Measurements from ENCODE around the gene CIZ1.
"Not testable (repeated sequence)": the region's sequence is repeated elsewhere in the genome, so short reads cannot be mapped to it uniquely, and the experiment has no call there.

Gene CIZ1

DNA sequence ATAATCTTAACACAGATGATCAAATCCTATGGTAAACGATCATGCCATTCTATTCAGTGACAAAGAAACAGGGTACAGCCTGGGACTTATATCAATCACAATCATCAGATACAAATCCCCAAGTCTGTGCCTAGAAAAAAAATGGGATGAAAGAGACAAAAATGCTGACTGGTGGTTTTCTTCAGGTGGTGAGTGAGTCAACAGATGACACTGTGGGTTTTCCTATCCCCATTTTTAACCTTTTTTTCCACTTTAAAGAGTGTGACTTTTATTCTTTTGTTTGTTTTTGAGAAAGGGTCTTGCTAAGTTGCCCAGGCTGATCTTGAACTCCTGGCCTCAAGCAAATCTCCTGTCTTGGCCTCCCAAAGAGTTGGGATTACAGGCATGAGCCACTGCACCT lies 3.2 kb downstream of the CIZ1 start:
- no peak for DNase-seq

DNA sequence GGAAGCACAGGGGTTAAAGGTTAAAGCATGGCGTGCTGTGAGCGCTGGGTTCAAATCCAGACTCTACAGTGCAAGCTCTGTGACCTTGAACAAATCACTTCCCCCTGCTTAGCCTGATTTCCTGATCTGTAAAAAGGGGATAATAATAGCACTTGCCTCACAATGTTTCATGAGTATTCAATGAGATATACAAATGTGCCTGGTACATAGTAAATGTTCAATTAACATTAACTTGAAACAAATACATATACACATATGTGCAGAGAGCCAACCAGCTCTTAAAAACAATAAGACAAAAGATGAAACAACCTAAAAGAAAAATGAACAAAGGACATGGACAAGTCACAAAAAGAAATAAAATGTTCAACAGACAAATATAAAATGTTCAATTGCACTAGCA lies 4.0 kb downstream of the CIZ1 start:
- no peak for DNase-seq

DNA sequence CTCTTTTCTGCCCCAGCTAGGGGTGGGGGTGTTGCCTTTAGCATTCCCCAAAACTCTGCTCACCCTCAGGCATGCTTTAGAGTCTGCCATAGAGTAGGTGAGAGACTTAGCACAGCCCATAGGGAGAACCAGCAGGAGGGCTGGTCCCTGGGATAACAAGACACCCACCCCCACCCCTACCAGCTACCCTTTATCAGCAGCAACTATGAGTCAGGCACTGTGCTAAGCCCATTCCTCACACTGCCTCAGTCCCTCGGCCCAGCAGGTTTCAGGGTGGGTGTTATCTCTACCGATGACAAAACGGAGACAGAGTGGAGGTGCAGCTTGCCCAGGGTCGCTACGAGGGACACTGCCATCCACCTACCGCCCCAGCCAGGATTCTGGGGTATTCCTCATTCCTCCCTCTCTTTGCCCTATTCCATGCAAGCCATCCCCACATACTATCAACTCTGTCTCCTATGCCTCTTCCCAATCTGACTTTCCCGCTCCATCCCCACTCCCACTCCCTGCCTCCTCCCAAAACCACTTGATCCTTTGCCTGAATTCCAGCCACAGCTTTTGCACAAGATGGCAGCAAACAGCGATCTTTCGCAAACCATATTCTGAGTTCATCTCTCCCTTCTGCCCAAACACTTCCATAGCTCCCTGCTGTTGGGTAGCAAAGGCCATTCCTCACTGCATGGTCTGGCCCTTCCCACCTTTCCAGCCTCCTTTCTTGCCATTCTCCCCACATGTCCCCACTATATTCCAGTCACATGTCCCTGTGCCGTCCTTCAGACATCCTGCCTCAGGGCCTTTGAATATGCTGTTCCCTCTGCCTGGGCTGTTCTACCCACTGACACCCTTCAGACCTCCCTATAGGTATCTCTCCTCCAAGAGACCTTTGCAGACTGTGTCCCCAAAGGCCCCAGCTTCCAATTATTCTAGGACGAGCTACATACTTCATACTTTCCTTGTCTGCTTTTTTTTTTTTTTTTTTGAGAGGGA lies 5.1 kb downstream of the CIZ1 start:
- DNase-seq: no peak

DNA sequence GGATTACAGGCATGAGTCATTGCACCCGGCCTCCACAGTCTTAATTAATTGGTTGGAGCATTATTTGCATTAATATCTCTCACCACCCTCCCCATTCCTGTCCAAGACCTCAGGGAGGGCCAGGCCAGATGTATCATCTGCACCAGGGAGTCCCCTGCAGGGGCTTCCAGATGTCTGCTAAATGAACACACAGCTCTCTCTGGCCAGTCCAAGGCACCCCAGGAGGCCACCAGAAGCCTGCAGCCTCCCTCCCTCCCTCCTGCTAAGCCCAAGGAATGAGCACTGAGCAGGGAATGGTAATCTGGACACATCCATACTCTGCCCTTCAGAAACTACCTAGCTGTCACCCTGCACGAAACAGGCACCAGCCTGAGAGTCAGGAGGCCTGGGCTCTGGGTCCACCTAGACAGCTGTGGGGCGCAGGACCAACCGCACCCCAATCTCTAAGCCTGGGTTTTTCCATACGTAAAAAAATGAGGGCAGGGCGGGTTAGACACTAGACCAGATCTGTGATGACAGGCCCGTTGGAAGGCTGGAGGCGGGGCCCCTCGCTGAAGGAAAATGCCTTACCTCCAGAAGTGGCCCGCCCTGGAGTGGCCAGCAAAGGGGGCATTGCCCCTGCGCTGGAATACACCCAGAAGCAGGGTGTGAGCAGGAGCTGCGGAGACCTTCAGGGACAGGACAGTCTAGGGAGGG lies 8.3 kb downstream of the CIZ1 start:
- DNase-seq: no peak

DNA sequence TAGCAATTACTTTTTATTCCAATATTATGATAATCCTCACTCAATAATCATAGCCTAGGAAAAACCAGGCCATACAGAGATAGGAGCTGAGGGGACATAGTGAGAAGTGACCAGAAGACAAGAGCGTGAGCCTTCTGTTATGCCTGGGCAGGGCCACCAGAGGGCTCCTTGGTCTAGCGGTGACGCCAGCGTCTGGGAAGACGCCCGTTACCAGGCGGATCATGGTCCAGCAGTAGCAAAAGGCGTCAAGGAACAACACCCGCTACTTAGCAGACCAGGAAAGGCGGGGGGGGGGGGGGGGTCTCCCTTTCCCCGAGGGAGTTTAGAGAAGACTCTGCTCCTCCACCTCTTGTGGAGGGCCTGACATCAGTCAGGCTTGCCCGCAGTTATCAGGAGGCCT lies 9.9 kb downstream of the CIZ1 start:
- not testable (repeated sequence) for DNase-seq

DNA sequence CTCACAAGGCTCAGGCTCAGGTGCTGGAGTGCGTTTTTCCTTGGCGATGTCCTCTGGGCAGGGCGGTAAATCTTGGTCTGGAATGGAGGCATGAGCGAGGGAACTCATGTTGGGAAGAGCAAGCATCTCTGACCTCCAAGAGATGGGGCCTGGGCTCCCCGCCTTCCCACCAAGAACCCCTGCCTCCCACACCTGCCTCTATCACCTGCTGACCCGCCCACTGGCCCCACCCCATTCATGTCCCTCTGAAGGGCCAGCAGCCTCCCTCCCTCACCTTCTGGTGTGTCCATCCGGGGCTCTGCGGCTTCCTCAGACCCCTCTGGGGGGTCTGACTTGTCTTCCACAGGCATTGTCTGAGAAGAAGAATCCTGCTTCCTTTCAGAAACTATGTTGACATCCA lies 10.9 kb downstream of the CIZ1 start:
- no peak for DNase-seq

DNA sequence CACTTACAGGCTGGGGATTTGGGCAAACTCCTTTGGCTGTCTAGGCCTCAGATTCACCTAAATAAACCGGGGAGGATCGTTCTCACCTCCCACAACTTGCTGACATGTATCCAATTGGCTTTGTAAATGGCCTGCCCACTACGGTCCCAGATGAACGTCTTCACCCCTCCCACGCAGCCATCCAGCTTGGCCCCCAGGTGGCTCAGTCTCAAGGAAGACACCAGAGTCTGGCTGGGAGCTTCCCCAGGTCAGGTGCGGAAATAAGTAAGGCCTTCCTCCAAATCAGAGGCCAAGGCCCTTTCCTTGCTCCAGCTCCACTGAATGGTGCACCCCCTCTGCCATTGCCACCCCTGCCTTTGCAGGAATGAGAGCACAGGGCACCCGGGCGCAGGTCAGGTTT lies 11.4 kb downstream of the CIZ1 start:
- DNase-seq: no peak

DNA sequence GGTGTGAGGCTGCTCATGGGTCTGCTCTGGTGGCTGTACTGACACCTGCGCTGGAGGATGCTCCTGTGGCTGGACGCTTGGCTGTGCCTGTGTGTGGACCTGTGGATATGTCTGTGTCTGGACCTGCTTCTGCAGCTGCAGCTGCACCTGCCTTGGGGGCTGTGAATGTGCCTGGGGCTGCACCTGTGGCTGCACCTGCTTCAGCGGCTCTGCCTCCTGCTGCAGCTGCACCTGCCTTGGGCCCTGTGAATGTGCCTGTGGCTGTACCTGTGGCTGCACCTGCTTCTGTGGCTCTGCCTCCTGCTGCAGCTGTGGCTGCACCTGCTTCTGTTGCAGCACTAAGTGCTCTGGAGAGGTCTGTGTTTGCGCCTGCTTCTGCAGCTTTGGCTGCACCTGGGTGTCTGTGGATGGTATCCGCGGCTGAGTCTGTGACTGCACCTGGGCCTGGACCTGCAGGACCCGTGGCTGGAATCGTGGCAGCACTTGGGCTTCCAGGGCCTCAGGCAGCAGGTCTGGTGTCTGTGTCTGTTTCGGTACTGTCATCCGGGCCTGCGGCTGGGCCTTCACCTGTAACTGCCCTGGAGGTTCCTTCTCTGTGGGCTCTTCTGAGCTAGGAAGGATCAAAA lies 12.5 kb downstream of the CIZ1 start:
- no peak for DNase-seq

DNA sequence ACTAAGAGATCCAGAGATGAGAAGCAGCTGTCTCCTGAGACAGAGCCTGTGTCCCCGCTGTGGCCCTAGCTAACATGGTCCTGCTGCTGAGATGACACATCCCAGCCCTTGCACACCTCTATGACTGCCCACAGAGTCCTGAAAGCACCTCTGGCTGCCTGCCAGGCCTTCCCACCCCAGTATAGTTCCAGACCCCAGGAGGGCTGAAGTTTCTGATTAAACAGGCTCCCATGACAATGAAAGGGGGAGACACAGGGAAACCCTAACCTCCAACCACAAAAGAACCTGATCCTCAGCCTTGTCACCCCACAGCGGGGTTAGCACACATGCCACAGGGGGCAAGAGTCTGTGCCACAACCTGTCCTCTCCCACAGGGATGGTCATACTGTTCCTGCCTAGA lies 15.6 kb downstream of the CIZ1 start:
- no peak for DNase-seq

DNA sequence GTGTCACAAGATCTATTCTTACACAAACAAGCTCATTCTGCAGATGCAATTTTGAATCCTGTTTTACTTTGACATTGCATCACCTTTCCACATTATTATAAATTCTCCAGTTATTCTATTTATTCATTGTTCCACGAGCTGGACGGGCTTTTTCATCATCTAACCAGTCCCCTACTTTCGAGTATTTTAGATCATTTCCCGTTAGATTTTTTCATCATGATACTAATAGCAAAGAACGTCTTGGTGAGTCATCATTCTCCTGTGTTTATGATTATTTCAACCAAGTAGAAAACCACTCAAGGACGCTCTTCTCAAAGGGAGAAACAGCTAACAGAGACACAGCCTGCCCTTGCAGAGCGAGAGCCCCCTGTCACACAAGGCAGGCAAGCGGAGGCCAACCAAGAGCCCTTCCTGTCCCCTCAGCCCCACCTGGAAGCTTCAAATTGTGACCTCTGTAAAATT lies 16.2 kb downstream of the CIZ1 start:
- DNase-seq: no peak

DNA sequence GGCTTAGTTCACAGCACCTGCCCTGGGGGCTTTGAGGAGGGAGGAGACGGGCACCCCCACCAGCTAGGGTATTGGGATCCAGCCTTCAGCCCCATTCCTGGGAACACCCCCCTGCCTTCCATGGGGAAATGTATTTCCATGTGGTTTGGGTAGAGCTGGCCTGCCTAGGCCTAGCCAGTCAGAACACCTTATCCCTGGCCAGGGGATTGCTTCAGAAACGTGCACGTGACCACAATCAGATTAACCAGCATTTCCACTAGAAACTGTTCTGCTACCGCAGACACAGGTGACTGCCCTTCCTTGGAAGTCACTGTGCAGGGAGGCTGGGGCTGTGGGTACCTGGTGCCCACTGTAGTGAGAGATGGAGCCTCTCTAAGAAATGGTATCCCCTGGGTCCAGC lies 17.3 kb downstream of the CIZ1 start:
- DNase-seq: no peak

DNA sequence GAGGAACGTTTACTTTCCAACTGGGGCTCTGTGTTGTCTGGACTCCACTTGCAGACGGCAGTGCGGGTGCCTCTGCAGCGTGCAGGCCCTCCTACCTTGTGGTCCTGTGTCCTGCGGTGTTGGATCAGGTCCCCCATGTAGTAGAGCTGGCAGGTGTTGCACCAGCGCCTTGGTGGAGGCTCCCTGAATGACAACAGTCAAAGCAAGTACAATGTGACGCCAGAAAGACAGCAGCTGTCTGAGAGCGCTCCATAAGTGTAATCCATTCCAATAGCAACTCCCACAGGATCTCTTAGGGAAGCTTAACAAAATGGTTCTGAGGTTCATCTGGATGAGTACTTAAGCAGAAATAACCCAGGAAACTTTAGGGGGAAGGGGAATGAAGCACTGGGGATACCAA lies 21.4 kb downstream of the CIZ1 start:
- DNase-seq: no peak

DNA sequence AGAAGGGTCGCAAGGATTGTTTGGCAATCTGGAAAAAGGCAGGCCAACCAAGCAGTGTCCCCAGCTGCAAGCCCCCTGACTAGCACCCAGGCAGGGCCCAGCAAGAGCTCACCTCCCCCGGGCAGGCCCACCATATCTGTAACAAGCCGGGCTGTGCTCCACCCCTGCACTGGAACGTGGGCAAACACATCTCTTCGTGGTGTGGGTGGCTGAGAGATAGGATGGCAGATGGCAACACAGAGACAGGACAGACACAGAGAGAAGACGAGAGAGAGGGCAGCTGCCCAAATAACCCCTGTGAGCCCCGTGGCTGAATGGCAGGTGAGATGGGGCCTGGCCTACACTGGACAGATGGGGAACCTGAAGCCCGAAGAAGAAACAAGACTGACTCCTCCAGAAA lies 21.9 kb downstream of the CIZ1 start:
- DNase-seq: no peak

DNA sequence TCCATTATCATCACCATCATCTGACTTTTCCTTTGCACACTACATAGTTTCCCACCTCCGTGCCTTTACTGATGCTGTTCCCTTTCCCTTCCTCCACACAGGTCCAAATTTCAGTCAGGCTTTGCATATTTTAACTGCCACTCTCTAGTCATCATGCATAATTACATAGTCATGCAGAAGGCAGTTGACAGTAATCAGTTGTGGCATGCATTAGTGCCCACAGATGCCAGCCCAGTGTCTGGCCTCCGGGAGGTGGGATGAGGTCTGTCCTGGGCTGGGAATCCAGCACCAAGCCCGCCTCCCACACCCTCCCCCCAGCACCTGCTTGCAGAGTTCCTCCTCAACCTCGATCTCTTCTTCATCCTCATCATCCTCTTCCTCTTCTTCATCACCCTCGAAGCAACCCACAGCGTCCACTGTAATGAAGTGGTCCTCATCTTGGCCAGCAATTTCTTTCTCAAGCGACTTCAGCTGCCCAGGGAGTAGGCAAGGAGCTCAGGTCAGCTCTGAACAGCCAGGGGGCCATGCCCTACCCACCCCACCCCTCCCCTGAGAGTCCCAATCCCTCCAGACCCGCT lies 22.6 kb downstream of the CIZ1 start:
- no peak for DNase-seq

DNA sequence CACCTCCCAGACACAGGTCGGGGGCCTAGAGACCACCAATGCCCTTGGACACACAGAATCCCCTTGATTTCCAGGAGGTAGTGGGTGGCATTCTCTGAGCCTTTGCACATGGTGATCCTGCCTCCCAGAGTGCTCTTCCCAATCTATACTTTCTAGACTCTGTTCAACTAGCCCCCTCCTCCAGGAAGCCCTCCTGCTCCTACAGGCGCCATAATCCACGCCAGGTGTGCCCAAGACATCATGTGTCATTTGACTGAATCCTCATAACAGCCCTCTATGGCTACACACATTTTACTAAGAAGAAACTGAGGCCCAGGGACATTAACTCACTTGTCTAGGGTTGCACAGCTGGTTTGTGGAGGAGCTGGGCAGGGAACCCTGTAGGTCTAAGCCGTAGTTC lies 24.2 kb downstream of the CIZ1 start:
- DNase-seq: no peak

DNA sequence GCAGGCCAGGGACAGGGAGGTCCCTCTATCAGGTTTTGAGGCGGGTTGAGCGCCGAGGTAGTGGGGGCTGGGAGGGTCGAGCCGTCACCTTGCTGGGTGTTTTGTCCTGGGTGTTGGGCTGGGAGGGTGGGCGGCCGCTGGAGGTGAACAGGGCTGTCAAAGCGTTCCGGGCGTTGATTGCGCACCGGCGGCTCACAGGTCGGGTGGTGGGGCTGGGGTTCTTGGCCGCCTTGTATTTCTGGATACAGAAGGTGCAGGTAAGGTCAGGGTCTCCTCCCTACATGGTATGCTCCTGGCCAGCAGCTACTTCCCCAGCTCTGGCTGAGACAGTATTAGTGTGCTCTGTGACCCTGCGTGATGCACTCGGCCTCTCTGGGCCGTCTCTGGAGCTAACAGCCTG lies 25.2 kb downstream of the CIZ1 start:
- DNase-seq: no peak

DNA sequence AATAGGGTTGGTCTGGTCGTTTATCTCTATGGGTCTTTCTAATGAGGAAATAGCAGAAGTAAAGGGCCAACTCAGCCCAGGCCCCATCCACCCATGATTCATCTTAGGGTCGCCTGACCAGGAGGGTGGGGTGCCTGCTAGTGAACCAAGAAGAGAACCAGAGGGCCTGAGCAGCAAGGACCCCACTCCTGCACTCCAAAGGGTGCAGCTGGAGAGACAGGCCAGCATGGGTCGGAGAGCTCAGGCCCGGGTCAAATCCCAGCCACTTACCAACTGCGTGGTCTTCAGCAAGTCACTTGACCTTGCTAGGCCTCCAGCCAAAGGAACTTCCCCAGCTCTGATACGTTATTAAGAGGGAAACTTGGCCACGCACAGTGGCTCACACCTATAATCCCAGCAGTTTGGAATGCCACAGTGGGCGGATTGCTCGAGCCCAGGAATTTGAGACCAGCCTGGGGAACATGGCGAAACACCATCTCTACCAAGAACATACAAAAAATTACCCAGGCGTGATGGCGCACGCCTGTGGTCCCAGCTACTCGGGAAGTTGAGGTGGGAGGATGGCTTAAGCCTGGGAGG lies 27.0 kb downstream of the CIZ1 start:
- DNase-seq: no peak

DNA sequence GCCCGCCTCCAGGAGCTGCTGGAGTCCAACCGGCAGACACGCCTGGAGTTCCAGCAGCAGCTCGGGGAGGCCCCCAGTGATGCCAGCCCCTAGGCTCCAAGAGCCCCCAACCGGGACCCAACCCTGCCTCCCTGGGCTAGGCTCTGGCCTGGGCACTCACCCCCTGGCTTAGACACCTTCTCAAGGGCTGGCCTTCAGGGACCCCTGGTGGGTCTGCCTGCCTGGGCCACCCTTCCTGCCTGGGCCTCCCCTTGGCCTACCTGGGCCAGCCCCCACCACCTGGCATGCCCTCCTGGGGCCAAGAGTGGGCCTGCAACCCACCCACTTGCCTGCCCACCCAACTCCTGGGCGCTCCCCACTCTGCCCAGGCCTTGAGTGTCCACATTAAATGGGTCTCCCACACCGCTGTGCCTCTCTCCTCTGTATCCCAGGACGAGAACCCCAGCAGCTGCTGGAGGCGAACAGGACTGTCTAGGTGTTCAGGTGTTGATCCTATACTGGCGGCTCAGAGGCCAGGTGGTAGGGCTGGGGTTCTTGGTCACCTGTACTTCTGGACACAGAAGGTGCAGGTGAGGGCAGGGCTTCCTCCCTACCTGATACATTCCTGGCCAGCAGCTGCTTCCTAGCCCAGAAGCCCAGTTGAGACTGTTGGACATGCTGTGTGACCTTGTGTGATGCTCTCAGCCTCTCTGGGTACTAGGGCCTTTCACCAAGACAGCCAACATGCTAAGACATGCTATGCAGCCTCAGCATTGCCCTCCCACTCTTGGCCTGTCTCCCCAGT lies 27.7 kb downstream of the CIZ1 start:
- no peak for DNase-seq

DNA sequence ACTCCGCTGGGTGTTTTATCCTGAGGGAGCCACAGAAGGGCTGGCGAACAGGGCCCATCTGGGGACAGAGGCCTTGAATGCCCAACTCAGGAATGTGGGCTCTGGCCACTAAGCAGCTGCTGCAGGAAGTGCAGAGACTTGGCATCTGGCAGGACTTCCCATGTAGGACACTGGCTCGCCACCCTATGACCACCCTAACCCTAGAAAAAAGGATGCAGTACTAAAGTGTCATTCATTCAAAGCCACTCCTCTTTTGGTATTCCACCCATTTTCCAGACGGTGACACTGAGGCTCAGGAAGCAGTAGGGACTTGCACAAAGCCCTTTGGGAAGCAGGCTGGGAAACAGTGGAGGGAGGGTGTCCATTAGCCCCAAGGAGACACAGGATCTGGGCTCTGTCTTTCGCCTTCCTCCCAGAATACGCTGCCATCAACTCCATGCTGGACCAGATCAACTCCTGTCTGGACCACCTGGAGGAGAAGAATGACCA lies 28.3 kb downstream of the CIZ1 start:
- DNase-seq: no peak

DNA sequence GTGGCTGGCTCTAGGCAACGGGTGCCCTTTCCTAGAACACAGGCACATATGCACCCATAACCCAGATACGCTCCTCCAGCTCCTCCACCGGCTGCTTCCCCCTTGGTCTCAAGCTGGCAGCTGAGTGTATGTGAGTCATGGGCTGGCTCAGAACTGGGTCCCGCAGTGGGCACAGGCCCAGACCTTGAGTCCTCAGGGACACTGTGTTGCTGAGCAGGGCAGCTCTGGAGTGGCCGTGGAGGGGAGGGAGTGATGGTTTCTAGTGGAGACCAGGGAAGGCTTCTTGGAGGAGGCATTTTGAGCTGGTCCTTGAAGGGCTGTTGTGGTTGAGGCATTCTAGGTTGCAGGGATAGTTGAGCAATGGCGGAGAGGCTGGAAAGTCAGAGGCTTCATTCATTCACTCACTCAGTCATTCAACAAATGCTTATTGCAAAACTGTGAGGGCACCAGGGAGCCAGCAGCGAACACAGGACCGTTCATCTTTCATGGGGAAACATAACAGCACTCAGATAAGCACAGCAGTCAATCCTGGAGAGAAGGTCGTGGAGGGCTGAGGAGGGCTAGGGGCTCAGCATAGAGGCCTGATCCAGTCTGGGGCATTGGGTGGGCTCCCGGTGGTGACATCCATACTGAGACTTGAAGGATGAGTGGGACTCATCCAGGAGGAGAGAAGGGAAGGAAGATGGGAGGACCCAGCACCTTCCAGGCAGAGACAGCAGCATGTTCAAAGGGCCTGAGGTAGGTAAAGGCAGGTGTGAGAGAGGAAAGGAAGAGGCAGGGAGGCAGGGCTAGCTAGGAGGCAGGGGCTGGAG lies 29.0 kb downstream of the CIZ1 start:
- DNase-seq: no peak

Measured in CD4-positive, alpha-beta T cell treated with Interleukin-21 for 1 hour (primary cell).